HG03064 (cell line): Measurements from ENCODE around the gene ZNF432.

Experiments used
- ATAC-seq: cut with Tn5 transposase; IDR thresholded peaks from one replicate; pipeline ENCODE4 v1.9.1; 2021; ENCODE audit warnings: low read depth; ENCODE audit not compliant: unreplicated experiment

The ZNF432 gene

GRCh38 chr19:52020506-52020905 lies 28.1 kb downstream of the ZNF432 start:
- ATAC-seq: no peak

GRCh38 chr19:52010674-52011073 lies 38.0 kb downstream of the ZNF432 start:
- ATAC-seq: no peak

- peak; percentile 67 for ATAC-seq
Measured at GRCh38 chr19:52007806-52008557, 40.7 kb downstream of the ZNF432 start, which contains the start of gene ZNF615. Gene ZNF615, minus strand, starts transcription at chr19:52008211. Its CDS starts 4,500 bp downstream, at chr19:52003711.

- ATAC-seq: no peak
Measured at GRCh38 chr19:52007451-52007805, 41.2 kb downstream of the ZNF432 start.

- no peak for ATAC-seq
Measured at GRCh38 chr19:51994048-51994644, 54.5 kb downstream of the ZNF432 start.

- no peak for ATAC-seq
Measured at GRCh38 chr19:51993422-51993821, 55.2 kb downstream of the ZNF432 start.

- no peak for ATAC-seq
Measured at GRCh38 chr19:51986309-51987291, 62.0 kb downstream of the ZNF432 start, which contains the start of gene ZNF350. Gene ZNF350, minus strand, starts transcription at chr19:51986840. Its CDS starts 12,480 bp downstream, at chr19:51974360.

GRCh38 chr19:51983361-51983760 lies 65.3 kb downstream of the ZNF432 start:
- no peak for ATAC-seq
